Stimulated activated effector memory CD8-positive, alpha-beta T cell treated with anti-CD3 and anti-CD28 coated beads, Interleukin-12 subunit alpha, Interleukin-12 subunit beta, amount 100 ng/mL, for 72 hours (primary cell): ENCODE data around the gene HIRA.
"Not testable (repeated sequence)": the region's sequence is repeated elsewhere in the genome, so short reads cannot be mapped to it uniquely, and the experiment has no call there.

Experiments
- ATAC-seq: fragments of 150-1000 bp; cut with Tn5 transposase; 2 replicates; pipeline ENCODE4 v1.10.0; 2021
- DNase-seq, 2 donors: peaks; one replicate each; pipeline ENCODE4 v3.0.0; 2021 to 2022; ENCODE audit warnings: low spot score in 2 of 2
- H3K27ac Mint-ChIP-seq: one replicate; pipeline ENCODE4 v1.8.0; 2022; ENCODE audit warnings: mild to moderate bottlenecking, mixed read lengths
- H3K36me3 Mint-ChIP-seq: one replicate; pipeline ENCODE4 v1.8.0; 2022; ENCODE audit warnings: mild to moderate bottlenecking, mixed read lengths
- H3K4me1 Mint-ChIP-seq: one replicate; pipeline ENCODE4 v1.8.0; 2022; ENCODE audit warnings: mixed read lengths
- H3K4me3 Mint-ChIP-seq: one replicate; pipeline ENCODE4 v1.8.0; 2022; ENCODE audit warnings: mild to moderate bottlenecking, mixed read lengths
- H3K9me3 Mint-ChIP-seq: one replicate; pipeline ENCODE4 v1.8.0; 2022; ENCODE audit warnings: mixed read lengths

Gene HIRA

DNA sequence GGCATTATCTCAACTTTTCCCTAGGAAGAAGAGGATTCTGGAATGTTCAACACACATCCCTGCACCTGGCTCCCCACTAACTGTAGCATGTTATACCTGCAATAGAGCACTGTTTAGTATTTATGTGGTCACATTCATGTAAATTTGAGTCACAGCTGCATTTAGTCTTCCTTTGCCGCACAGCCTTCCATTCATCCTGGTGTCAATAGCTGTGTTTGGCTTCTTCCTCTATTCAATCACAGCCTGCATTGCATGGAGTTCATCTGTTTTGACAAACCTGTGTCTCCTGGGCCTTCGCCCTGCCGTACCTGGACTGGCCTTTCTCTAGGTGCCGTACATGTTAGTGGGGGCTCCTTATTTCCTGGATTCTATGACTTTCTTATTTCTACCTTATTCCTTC is 20.0 kb upstream of the HIRA start:
- H3K4me1 Mint-ChIP-seq: peaks cover 17% of the 10 kb centered on the region
- peak overlapping the region; percentile 0 for H3K27ac Mint-ChIP-seq
- H3K4me3 Mint-ChIP-seq: no peak overlapping the region

DNA sequence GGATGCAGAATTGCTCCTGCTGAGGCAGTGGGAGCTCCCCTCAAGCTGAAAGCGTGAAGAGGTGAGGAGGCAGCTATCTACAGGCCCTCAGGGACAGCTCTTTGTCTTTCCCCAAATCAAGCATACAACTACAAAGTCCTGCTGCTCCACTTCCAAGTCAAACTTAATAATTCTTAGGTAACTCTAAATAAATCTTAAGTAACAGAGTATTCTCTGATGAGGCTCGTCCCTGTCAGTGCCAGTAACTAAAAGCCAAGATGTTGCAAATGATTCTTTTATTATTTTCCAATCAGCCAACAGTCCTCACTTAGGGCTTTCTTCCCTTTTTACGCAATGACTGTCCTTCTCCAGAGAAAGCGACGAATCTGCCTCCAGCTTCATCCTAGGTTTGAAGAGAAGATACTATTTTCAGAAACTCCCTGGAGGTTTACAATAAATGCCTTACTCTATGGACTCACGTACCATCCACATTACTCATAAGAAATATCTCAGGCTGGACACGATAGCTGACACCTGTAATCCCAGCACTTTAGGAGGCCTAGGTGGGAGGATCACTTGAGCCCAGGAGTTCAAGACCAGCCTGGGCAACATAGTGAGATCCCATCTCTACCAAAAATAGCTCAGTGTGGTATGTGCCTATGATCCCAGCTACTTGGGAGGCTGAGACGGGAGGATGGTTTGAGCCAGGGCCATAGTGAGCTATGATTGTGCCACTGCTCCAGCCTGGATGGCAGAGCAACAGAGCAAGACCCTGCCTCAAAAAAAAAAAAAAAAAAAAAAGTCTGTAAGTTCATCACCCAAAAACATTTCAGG is 19.0 kb upstream of the HIRA start:
- ATAC-seq (no peak), DNase-seq (no peak)
- H3K4me3 Mint-ChIP-seq: no peak overlapping the region
- H3K36me3 Mint-ChIP-seq: peaks cover 84% of the 10 kb centered on the region
- H3K4me1 Mint-ChIP-seq: peaks cover 23% of the 10 kb centered on the region
- no peaks in the 10 kb centered on the region for H3K9me3 Mint-ChIP-seq
- peak overlapping the region; percentile 32 for H3K27ac Mint-ChIP-seq

More for the DNA sequence above, 20.0 kb upstream of the HIRA start:
- Mint-ChIP-seq H3K36me3 (peaks cover 85% of the 10 kb centered on the region), H3K9me3 (no peaks in the 10 kb centered on the region)
- ATAC-seq (no peak), DNase-seq (no peak)

DNA sequence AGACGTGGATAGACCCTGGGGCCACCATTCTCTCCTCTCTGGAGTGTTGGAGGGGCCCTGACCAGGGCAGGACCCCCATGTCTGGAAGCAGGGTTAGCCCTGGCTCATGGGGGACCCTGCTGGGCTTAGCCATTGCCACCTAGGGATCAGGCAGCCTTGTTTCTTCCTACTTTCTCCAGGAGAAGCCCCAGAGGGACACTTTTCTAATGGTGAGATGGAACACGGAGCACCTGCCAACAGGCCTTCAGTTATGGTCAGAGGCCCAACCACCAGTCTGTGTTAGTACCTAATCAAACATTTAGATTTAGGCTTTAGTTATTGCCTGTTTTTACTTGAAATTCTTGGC is 17.9 kb upstream of the HIRA start:
- ATAC-seq (no peak), DNase-seq (no peak)
- Mint-ChIP-seq H3K36me3 (peaks cover 82% of the 10 kb centered on the region), H3K27ac (peak overlapping the region; percentile 78), H3K4me1 (peaks cover 28% of the 10 kb centered on the region), H3K9me3 (no peaks in the 10 kb centered on the region), H3K4me3 (peak overlapping the region; percentile 91)

DNA sequence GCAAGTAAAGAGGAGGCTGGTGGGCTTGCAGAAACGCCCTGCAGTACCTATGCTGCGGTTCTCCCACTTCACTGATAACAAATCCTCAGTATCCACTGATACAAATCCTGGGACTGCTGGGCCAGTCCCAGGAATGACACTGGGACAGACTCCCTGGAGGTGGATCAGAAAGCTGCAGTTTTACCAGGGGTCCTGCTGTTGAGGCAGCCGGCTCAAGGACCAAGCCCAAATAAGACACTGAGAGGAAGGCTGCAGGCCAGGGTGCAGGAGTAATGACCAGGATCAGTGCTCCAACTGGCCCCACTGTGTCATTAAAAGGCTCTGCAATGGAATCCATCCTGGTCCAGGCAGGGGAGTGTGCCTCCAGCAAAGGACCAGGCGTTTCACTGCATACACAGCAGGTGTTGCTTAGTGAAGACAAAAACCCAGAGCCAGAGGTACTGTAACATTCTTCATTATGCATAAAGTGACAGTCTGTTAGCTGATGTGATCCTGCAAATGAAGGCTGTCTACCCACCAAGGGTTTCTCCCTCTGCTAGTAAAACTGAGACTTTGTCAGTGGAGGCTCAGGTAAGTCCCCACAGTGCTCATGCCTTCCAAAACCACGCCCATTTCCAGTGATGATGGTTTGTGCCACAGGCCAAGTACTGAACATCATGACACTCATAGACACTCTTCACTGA is 17.3 kb upstream of the HIRA start:
- peak overlapping the region; percentile 91 for H3K4me3 Mint-ChIP-seq
- DNase-seq (peak in 1 of 2 donors; percentile 74), ATAC-seq (peak; percentile 82)
- H3K27ac Mint-ChIP-seq: peak overlapping the region; percentile 91
- H3K36me3 Mint-ChIP-seq: peaks cover 81% of the 10 kb centered on the region
- peaks cover 32% of the 10 kb centered on the region for H3K4me1 Mint-ChIP-seq
- no peaks in the 10 kb centered on the region for H3K9me3 Mint-ChIP-seq

DNA sequence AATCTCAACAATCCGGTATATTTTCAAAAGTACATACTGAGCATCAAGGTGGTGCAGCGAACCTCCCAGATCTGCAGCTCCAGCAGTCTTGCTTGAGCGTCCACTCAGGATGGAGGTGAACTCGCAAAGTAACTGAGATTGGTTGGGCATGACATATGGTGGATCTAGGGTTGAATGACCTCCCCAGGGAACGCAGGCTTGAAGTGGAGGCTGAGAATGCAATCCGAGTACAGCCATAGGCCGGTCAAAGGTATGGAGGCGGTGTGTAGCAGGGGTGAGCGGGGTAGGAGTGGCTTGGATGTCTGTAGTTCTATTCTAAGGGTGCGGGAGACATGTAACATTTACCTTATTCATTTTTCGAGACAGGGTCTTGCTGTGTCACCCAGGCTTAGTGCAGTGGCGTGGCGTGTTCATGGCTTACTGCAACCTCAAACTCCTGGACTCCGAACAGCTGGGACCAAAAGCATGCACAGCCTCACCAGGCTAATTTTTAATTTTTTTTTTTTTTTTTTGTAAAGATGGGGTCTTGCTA is 16.6 kb upstream of the HIRA start:
- Mint-ChIP-seq H3K9me3 (no peaks in the 10 kb centered on the region), H3K36me3 (peaks cover 74% of the 10 kb centered on the region), H3K27ac (peak overlapping the region; percentile 91), H3K4me1 (peaks cover 32% of the 10 kb centered on the region), H3K4me3 (peak overlapping the region; percentile 91)
- ATAC-seq (peak; percentile 28), DNase-seq (no peak)

DNA sequence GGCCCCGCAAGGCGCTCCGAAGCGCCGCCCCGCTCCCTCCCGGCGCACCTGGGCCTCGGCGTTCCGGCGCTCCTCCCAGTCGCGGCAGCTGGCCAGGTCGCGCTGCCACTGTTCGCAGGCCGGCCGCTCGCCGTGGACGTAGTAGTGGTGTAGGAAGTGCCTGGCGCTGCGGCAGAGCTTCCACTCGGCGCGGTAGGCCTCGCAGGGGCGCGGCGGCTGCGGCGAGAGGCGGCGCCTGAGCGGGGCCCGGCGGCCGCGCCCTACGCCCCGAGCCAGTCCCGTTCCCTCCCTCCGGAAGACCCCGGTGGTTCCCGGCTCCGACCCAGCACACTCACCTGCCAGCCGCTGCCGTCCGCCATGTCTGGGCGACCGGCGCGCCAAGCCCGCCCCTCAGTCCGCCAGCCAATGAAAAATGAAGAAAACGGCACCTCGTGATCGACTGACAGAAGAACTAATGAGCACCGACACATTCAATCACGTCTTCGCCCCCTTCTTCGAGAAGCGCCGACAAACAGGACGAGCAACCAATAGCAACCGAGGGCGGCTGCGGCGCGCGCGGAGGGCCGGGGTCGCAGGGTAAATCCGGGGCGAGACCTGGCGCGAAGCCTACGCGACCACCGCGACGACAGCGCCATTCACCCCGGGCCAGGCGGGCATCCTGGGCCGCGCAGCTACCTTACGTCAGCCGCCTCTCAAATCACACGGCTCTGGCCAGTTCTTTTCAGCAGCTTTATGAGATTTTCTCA is 16.0 kb upstream of the HIRA start, which contains the start of gene C22orf39:
TSS of gene C22orf39 (minus strand) at position 382 of the 746 bp plus-strand sequence. CDS start at position 359, 23 bp downstream.
- peaks cover 32% of the 10 kb centered on the region for H3K4me1 Mint-ChIP-seq
- peak within 1 kb of the TSS; percentile 91 for H3K4me3 Mint-ChIP-seq
- DNase-seq (peak; percentile 66 to 91), ATAC-seq (peak; percentile 89)
- no peaks in the 10 kb centered on the region for H3K9me3 Mint-ChIP-seq
- H3K36me3 Mint-ChIP-seq: peaks cover 68% of the 10 kb centered on the region
- peak within 1 kb of the TSS; percentile 91 for H3K27ac Mint-ChIP-seq

DNA sequence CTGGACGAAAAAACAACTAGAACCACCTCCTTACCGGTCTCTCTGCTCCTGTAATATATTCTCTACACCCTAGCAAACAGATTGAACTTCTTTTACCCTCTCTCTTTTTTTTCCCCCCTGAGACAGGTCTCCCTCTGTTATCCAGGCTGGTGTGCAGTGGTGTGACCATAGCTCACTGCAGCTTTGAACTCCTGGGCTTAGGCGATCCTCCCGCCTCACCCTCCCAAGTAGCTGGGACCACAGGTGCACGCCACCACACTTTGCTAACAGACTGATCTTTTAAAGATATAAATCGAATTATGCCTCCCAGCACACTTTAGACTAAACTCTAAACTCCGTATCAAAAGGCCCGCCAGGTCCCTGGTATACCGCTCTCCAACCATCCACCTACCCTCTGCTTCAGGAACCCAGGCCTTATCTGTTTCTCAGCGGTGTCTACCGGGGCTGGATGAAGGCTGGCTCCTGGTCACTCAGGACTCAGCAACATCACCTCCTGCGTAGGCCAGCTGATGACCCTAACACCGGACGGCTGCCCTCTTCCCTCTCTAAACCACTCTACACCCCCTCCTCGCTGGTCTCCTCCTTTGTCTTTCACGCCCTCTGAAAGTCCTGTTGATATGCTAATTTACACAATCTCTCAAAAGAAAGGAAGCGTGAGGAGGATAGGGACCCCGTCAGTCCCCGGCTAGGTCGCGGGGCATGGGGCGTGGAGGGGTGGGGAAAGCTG is 15.2 kb upstream of the HIRA start:
- Mint-ChIP-seq H3K27ac (peak overlapping the region; percentile 91), H3K36me3 (peaks cover 65% of the 10 kb centered on the region), H3K4me3 (peak overlapping the region; percentile 91), H3K4me1 (peaks cover 32% of the 10 kb centered on the region), H3K9me3 (no peaks in the 10 kb centered on the region)
- DNase-seq (no peak), ATAC-seq (no peak)

DNA sequence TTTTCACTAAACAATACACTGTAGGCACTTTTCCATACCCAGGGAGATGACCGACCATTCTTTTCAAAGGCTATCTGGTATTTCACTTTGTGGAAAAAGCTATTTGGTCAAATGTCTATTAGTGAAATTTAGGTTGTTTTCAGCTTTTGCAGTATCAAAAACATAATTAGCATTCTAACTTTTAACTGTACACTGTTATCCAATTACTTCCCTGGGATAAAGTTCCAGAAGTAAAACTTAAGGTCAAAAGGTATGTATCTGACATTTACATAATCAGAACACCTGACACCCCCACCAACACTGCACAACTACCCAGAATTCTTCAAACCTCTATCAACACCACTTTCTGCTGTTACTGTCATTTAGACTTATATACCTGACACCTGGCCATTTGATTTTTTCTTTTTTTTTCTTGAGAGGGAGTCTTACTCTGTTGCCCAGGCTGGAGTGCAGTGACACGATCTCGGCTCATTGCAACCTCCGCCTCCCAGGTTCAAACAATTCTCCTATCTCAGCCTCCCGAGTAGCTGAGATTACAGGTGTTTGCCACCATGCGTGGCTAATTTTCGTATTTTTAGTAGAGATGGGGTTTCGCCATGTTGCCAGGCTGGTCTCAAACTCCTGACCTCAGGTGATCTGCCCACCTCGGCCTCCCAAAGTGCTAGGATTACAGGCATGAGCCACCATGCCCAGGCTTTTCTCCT is 13.9 kb upstream of the HIRA start:
- H3K4me1 Mint-ChIP-seq: peaks cover 36% of the 10 kb centered on the region
- ATAC-seq, H3K9me3 Mint-ChIP-seq, DNase-seq, H3K4me3 Mint-ChIP-seq: not testable (repeated sequence)
- peak overlapping the region; percentile 20 for H3K27ac Mint-ChIP-seq
- peaks cover 63% of the 10 kb centered on the region for H3K36me3 Mint-ChIP-seq

DNA sequence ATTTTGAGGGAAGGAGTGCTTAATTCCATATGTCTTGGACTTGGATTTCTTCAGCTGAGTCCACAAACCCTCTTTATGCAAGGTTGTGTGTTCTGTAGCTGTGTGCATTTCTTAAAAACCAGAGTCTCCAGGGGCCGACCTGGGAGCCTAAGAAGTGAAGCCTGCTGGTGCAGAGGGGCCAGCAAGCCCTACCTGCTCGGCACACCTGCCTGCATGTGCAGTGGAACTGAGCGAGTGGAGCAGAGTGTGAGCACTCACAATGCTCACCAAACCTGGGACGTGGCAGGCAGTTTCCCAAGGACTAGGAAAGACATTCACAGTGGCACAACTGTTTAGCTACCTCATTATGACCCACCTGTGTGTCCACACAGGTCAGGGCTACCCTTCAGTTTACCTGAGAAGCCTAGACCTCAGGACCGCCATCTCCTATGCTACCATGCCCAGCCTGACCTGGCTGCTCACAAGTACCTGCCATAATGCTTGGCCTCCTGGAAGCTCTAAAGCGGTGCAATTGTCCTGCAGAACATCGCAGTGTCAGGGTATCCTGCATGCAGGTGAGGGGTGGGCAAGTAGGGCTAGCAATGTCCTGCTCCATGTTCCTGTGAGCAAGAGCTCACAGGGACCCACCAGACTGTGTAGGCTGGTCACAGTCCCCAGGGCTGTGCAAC is 12.1 kb upstream of the HIRA start:
- Mint-ChIP-seq H3K4me1 (peaks cover 35% of the 10 kb centered on the region), H3K27ac (peak overlapping the region; percentile 10), H3K9me3 (no peaks in the 10 kb centered on the region), H3K36me3 (peaks cover 68% of the 10 kb centered on the region), H3K4me3 (no peak overlapping the region)
- DNase-seq (no peak), ATAC-seq (no peak)

DNA sequence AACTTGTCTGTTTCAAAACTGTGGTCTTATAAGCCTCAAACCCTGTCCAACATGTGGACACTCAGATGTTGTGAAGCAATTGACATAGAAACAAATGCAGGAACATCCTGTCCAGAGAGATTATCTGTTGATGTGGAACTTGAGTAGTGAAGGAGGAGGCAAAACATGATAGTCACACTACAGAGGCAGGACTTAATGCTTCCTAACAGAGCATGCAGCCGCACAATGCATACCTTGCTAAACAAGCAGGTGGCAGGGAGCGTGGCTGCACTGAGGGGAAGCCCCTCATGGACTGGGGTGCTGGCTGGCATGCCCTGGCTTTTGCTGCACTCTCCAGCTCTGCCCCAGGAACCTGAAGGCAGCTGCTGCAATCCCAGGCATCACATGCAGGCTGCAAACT is 10.6 kb upstream of the HIRA start:
- no peak overlapping the region for H3K4me3 Mint-ChIP-seq
- peak overlapping the region; percentile 77 for H3K27ac Mint-ChIP-seq
- ATAC-seq: no peak
- DNase-seq: no peak
- H3K4me1 Mint-ChIP-seq: peaks cover 32% of the 10 kb centered on the region
- no peaks in the 10 kb centered on the region for H3K9me3 Mint-ChIP-seq
- peaks cover 77% of the 10 kb centered on the region for H3K36me3 Mint-ChIP-seq

DNA sequence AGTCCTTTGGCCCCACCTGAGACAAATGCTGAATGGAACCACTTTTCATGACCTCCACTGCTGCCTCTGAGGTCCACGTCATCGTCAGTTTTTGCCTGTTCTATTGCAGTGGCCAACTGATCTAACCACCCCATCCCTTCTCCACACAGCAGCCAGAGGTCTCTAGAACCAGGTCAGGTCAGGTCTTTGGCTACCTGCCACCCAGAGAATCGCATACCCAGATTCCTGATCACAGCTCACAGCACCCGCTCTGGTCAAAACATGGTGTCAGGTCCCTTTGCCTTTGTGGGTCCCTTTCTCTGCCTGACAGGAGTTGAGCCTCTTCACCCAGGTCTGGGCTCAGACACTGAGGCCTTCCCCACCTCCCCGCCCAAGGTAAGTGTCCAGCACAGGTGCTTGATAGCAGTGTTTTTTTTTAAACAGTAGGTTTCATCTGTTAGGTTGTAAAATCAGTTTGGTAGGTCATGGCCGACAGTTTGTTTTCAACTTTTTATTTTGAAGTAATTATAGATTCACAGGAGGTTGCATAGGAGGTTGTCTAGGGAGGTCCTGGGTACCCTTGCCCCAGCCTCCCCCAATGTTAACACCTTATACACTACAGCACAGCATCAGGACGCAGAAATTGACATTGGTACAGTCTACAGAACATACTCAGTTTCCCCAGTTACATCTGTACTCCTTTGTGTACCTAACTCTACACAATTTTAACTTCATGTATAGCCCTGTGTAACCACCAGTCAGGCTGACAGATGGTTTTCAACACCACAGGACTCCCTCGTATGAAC is 9.1 kb upstream of the HIRA start:
- H3K27ac Mint-ChIP-seq: peak overlapping the region; percentile 43
- ATAC-seq (no peak), DNase-seq (no peak)
- peaks cover 20% of the 10 kb centered on the region for H3K4me1 Mint-ChIP-seq
- H3K4me3 Mint-ChIP-seq: no peak overlapping the region
- no peaks in the 10 kb centered on the region for H3K9me3 Mint-ChIP-seq
- peaks cover 78% of the 10 kb centered on the region for H3K36me3 Mint-ChIP-seq

DNA sequence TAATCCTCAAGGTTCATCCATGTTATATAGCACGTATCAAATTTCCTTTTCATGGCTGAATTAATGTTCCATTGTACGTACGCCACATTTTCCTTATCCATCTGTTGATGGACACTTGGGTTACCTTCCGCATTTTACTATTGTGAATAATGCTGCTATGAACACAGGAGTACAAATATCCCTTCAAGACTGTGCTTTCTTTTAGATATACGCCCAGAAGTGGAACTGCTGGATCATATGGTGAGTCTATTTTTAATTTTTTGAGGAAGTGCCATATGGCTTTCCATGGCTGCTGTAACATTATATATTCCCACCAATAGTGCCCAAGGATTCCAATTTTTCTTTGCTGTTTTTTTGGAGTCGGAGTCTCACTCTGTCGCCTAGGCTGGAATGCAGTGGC is 6.8 kb upstream of the HIRA start:
- H3K36me3 Mint-ChIP-seq: peaks cover 83% of the 10 kb centered on the region
- no peak overlapping the region for H3K27ac Mint-ChIP-seq
- no peak overlapping the region for H3K4me3 Mint-ChIP-seq
- no peaks in the 10 kb centered on the region for H3K9me3 Mint-ChIP-seq
- peaks cover 25% of the 10 kb centered on the region for H3K4me1 Mint-ChIP-seq
- DNase-seq (no peak), ATAC-seq (no peak)

DNA sequence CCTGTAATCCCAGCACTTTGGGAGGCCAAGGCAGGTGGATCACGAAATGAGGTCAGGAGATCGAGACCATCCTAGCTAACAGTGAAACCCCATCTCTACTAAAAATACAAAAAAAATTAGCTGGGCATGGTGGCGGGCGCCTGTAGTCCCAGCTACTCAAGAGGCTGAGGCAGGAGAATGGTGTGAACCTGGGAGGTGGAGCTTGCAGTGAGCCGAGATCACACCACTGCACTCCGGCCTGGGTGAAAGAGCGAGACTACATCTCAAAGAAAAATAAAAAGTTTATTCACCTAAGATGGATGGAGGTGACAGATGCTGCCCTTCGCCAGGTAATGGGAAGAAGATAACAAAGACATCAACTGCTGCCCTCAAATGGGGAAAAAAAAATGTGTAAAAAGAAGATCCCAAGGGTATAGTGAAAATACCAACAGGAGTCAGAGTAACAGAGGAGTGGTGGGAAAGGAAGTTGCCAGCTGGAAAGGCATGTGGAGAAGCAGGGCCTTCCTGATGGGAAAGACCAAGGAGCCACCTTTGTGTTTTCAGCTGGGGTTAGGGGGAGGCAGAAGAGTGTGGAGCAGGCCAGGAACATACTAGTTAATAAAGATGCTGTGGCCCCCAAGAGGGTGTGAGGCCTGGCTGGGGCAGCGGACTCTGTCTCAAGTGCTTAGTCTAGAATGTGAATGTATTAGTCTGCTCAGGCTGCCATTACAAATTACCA is 5.1 kb upstream of the HIRA start:
- not testable (repeated sequence) for H3K9me3 Mint-ChIP-seq, H3K4me3 Mint-ChIP-seq, DNase-seq, ATAC-seq
- Mint-ChIP-seq H3K27ac (peak overlapping the region; percentile 48), H3K4me1 (peaks cover 28% of the 10 kb centered on the region), H3K36me3 (peaks cover 77% of the 10 kb centered on the region)
